A549 (cell line): ENCODE measurements around the gene ACAD9. TPM values are rescaled to one million over a fixed set of nuclear protein-coding genes. Genes with fewer than 3 reads are reported as not detected.
"Not testable (repeated sequence)": the region's sequence is repeated elsewhere in the genome, so short reads cannot be mapped to it uniquely, and the experiment has no call there.

ENCODE experiments used
- ATAC-seq, 2 experiments: fragments of 200-7000 bp in 1 of 2; fragments of >200 bp in 1 of 2; cut with Nextera tagmentation in 1 of 2; cut with Tn5 transposase in 1 of 2; 3 replicates each; pipeline versions ENCODE4 v1.8.0 to v1.9.1; 2018 to 2020; ENCODE audit warnings: mild to moderate bottlenecking in 1 of 2, moderate library complexity in 1 of 2
- CTCF ChIA-PET: fragments of 300-600 bp; sonication (Branson Sonifier 250); formaldehyde crosslinking; extraction: SDS; loops from one replicate; lab custom pipeline; 2021; ENCODE audit warnings: antibody characterized with exemption, inconsistent platforms; lab: Yijun Ruan, JAX
- POLR2A ChIA-PET: fragments of 350-600 bp; formaldehyde crosslinking; extraction: SDS; loops from one replicate; lab custom pipeline; 2021; ENCODE audit warnings: antibody characterized with exemption, inconsistent platforms; lab: Yijun Ruan, JAX
- DNase-seq, 2 experiments: peaks; one replicate each; pipeline versions ENCODE4 v3.0.0 to v3.0.0-alpha.2; 2011 to 2016; ENCODE audit warnings: low read depth in 1 of 2, low spot score in 1 of 2
- FAIRE-seq: peaks from 2 replicates; lab custom pipeline; 2011; peaks lifted over from hg19 to GRCh38; lab: Jason Lieb, UNC
- H3K27ac ChIP-seq, 2 experiments: fragments of >200 bp; sonication (Bioruptor Twin); formaldehyde crosslinking; 3 replicates each; pipeline ENCODE4 v1.5.1; 2016 to 2017
- H3K4me1 ChIP-seq: fragments of >200 bp; sonication (Bioruptor Twin); formaldehyde crosslinking; 3 replicates; pipeline ENCODE4 v1.6.1; 2016
- H3K4me2 ChIP-seq: fragments of >200 bp; sonication (Bioruptor Twin); formaldehyde crosslinking; 3 replicates; pipeline ENCODE4 v1.6.1; 2016
- H3K4me3 ChIP-seq: fragments of >200 bp; sonication (Bioruptor Twin); formaldehyde crosslinking; 3 replicates; pipeline ENCODE4 v1.5.1; 2016
- H3K9me3 ChIP-seq: fragments of >200 bp; sonication (Bioruptor Twin); formaldehyde crosslinking; 3 replicates; pipeline ENCODE4 v1.6.1; 2016
- CBX2 ChIP-seq: fragments of 200-600 bp; sonication (generic); IDR thresholded peaks from 2 replicates; pipeline ENCODE4 v1.6.1; 2016; ENCODE audit warnings: low read depth, mild to moderate bottlenecking, borderline replicate concordance
- EP300 ChIP-seq, 2 experiments: fragments of >200 bp; sonication (Bioruptor Twin); formaldehyde crosslinking; IDR thresholded peaks; 2 replicates in 1 of 2; 3 replicates in 1 of 2; pipeline ENCODE4 v1.6.1; 2016 to 2017
- FOSB ChIP-seq: fragments of 250-450 bp; sonication (Bioruptor Pico); IDR thresholded peaks from 2 replicates; pipeline ENCODE4 v1.5.0; 2020; ENCODE audit warnings: mild to moderate bottlenecking, moderate library complexity
- FOSL2 ChIP-seq, 2 experiments: fragments of 450-650 bp in 1 of 2; fragments of >200 bp in 1 of 2; sonication (Bioruptor Twin) in 1 of 2; formaldehyde crosslinking; IDR thresholded peaks; 2 replicates each; pipeline versions ENCODE4 v1.5.0 to v1.6.1; 2016 to 2020; ENCODE audit warnings: mild to moderate bottlenecking in 1 of 2, moderate library complexity in 1 of 2
- FOXS1 ChIP-seq: fragments of 250-450 bp; sonication (Bioruptor Pico); IDR thresholded peaks from 2 replicates; pipeline ENCODE4 v1.5.0; 2020; ENCODE audit warnings: mild to moderate bottlenecking, moderate library complexity
- HEYL ChIP-seq: fragments of 250-450 bp; sonication (Bioruptor Pico); IDR thresholded peaks from 2 replicates; pipeline ENCODE4 v1.8.0; 2021; ENCODE audit warnings: mild to moderate bottlenecking, moderate library complexity
- HOXB5 ChIP-seq: fragments of 250-450 bp; sonication (Bioruptor Pico); IDR thresholded peaks from 2 replicates; pipeline ENCODE4 v1.5.0; 2020; ENCODE audit warnings: mild to moderate bottlenecking, moderate library complexity
- JUNB ChIP-seq: fragments of >200 bp; sonication (Bioruptor Twin); formaldehyde crosslinking; IDR thresholded peaks from 2 replicates; pipeline ENCODE4 v1.6.1; 2016
- KDM1A ChIP-seq: fragments of 200-600 bp; sonication (generic); IDR thresholded peaks from 2 replicates; pipeline ENCODE4 v1.6.1; 2016; ENCODE audit warnings: low read depth, mild to moderate bottlenecking
- MAFK ChIP-seq: fragments of 450-650 bp; IDR thresholded peaks from 2 replicates; pipeline ENCODE4 v1.6.1; 2014; ENCODE audit not compliant: partially characterized antibody
- MYC ChIP-seq: IDR thresholded peaks from 2 replicates; pipeline ENCODE4 v1.6.1; 2012; ENCODE audit warnings: mild to moderate bottlenecking, inconsistent platforms, low read length, improper control_type of control experiment, borderline replicate concordance
- NFE2L2 ChIP-seq: fragments of 150-350 bp; conservative IDR thresholded peaks from 2 replicates; pipeline ENCODE4 v1.6.1; 2014; ENCODE audit warnings: low read length
- PHF8 ChIP-seq: fragments of 200-600 bp; sonication (generic); IDR thresholded peaks from 2 replicates; pipeline ENCODE4 v1.6.1; 2016; ENCODE audit warnings: low read depth, mild to moderate bottlenecking, antibody characterized with exemption, moderate library complexity, borderline replicate concordance
- POLR2AphosphoS2 ChIP-seq: conservative IDR thresholded peaks from 2 replicates; pipeline ENCODE4 v1.6.1; 2012; ENCODE audit warnings: low read length, improper control_type of control experiment, inconsistent platforms
- TP53 ChIP-seq: fragments of 250-450 bp; sonication (Bioruptor Pico); IDR thresholded peaks from 2 replicates; pipeline ENCODE4 v1.5.0; 2021; ENCODE audit warnings: mild to moderate bottlenecking, moderate library complexity
- ZFP36 ChIP-seq: fragments of 450-650 bp; IDR thresholded peaks from 2 replicates; pipeline ENCODE4 v1.6.1; 2014; ENCODE audit warnings: borderline replicate concordance; ENCODE audit not compliant: partially characterized antibody
- WGBS: methylation state at CpG from one replicate; pipeline ENCODE4 v1.1.6; 2017; ENCODE audit errors: missing lambda C conversion rate; 5-methylcytosine and 5-hydroxymethylcytosine counted together
- polyA plus RNA-seq, 4 experiments: library from polyadenylated mRNA; depleted of rRNA in 3 of 4; stranded (reverse); fragments of >200 nt; fragmentation: RNase III in 1 of 4; extraction: RNeasy Plus Mini Kit Qiagen cat#74134 plus additional on column Dnase treatment in 1 of 4; gene quantifications; 2 replicates in 3 of 4; 3 replicates in 1 of 4; pipeline ENCODE4 v1.2.3, GENCODE V29; 2011 to 2017
- TF ChIP-seq, protein P1 (sequence below): fragments of 450-650 bp; IDR thresholded peaks from 2 replicates; pipeline ENCODE4 v1.6.1; 2014; ENCODE audit warnings: antibody characterized with exemption
- TF ChIP-seq, protein P2 (sequence below): fragments of >200 bp; sonication (Bioruptor Twin); formaldehyde crosslinking; IDR thresholded peaks from 2 replicates; pipeline ENCODE4 v1.6.1; 2016
- TF ChIP-seq, protein P3 (sequence below): fragments of 200-600 bp; sonication (generic); IDR thresholded peaks from 2 replicates; pipeline ENCODE4 v1.6.1; 2016; ENCODE audit warnings: antibody characterized with exemption, mild to moderate bottlenecking, moderate library complexity

Gene ACAD9
- polyA plus RNA-seq, 2 of the 4 experiments (the other 2 are of a cell fraction): 26.1 to 29.2 TPM

DNA sequence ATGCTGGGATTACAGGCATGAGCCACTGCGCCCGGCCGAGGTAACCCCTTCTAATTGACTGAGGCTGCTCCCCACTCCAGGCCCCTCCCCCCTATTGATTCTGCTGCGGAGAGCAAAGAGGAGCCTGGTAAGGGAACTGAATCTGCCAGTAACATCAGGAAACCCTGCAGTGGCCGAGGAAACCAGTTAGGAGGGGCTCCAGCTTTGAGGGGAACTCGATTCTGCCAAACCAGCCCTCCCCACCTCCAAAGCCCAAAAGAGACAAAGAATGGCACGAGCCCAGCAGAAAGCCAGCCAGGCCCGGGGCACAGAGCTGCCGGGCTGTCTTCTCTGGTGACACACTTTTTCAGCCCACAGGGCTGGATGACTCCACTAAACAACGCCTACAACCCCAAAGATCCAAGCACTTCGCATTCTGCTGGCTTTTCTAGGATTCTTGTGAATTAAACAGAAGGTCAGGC is 15.0 kb upstream of the ACAD9 start:
- FAIRE-seq: no peak
- CTCF ChIA-PET: interaction anchor here (0.7 to 1.1 kb wide), 3 partner anchors 70 to 255 kb away, joined by 3 to 5 read pairs (median 3); no protein-coding TSS in a partner anchor

DNA sequence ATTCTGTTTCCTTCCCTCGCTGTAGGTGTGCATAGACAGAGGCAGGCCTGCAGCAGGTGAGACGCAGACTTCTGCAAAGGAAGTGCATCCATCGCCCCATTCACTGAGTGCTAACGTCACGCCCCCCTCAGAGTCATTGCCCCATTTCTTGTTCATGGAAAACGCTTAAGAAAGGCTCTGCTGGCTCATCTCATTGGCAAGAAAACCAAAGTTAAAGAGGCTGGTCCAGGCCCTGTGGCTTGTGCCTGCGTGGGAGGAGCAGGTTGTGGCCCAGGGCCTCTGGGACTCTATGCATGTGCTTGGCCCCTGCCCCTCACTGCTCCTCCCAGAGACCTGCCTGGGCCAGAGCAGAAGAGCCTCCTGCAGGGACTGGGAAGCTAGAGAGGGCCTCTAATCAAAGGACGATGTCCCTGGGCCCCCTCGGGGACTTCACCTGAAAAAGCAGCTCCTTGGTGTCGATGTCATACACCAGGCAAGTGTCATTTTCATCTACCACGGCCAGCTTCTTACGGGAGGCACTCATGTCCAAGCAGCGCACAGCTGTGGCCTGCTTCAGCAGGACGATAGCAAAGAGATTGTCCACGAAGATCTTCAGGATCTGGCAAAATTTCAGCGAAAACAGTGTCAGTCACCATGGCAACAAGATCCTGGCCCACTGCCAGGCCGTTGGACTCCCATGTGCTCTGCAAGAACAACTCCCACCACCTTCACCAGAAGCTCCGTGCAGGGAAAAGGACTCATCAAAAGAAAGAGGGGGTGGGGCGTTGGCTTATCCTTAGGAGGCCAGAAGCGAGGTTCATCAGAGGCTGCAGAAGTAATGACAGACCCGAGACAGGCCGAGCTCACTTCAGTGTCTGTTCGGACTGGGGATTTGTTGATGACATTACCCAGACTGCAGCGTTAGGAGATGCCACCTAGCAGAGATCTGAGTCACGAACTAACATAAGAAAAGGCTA is 14.3 kb upstream of the ACAD9 start:
- POLR2A ChIA-PET, ATAC-seq, H3K4me3 ChIP-seq, H3K4me1 ChIP-seq, H3K4me2 ChIP-seq, DNase-seq, H3K27ac ChIP-seq, FAIRE-seq: not testable (repeated sequence)
- peaks cover 13% of the 10 kb centered on the region; the same call in 2 of the 3 replicates for H3K9me3 ChIP-seq
- 71% methylated on average over 17 of the region's 25 CpGs for WGBS
- CTCF ChIA-PET: interaction anchor here (1.0 kb wide), 1 partner anchor 11 kb away, joined by 7 read pairs; no protein-coding TSS in a partner anchor

More for the DNA sequence above, 15.0 kb upstream of the ACAD9 start:
- POLR2A ChIA-PET: no interaction called here
- H3K27ac ChIP-seq: no peak overlapping the region
- 82% methylated on average over 7 of the region's 11 CpGs for WGBS
- TF ChIP-seq TP53 (CRISPR knock-in tag): no peak
- TF ChIP-seq, protein P1, sequence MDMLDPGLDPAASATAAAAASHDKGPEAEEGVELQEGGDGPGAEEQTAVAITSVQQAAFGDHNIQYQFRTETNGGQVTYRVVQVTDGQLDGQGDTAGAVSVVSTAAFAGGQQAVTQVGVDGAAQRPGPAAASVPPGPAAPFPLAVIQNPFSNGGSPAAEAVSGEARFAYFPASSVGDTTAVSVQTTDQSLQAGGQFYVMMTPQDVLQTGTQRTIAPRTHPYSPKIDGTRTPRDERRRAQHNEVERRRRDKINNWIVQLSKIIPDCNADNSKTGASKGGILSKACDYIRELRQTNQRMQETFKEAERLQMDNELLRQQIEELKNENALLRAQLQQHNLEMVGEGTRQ: no peak
- TF ChIP-seq EP300 (IDR thresholded peaks at IDR 0.05): no peak
- TF ChIP-seq HOXB5 (CRISPR knock-in tag): no peak
- TF ChIP-seq PHF8: no peak
- TF ChIP-seq, protein P2, sequence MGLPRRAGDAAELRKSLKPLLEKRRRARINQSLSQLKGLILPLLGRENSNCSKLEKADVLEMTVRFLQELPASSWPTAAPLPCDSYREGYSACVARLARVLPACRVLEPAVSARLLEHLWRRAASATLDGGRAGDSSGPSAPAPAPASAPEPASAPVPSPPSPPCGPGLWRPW: no peak
- no peak for TF ChIP-seq JUNB
- TF ChIP-seq CBX2: no peak
- TF ChIP-seq POLR2AphosphoS2: no peak
- TF ChIP-seq MYC: no peak
- no peak for TF ChIP-seq HEYL (CRISPR knock-in tag)
- no peak for ATAC-seq
- no peak for DNase-seq
- H3K4me1 ChIP-seq: no peaks in the 10 kb centered on the region
- no peak overlapping the region for H3K4me3 ChIP-seq
- H3K4me2 ChIP-seq: no peak overlapping the region
- H3K9me3 ChIP-seq: peaks cover 21% of the 10 kb centered on the region

DNA sequence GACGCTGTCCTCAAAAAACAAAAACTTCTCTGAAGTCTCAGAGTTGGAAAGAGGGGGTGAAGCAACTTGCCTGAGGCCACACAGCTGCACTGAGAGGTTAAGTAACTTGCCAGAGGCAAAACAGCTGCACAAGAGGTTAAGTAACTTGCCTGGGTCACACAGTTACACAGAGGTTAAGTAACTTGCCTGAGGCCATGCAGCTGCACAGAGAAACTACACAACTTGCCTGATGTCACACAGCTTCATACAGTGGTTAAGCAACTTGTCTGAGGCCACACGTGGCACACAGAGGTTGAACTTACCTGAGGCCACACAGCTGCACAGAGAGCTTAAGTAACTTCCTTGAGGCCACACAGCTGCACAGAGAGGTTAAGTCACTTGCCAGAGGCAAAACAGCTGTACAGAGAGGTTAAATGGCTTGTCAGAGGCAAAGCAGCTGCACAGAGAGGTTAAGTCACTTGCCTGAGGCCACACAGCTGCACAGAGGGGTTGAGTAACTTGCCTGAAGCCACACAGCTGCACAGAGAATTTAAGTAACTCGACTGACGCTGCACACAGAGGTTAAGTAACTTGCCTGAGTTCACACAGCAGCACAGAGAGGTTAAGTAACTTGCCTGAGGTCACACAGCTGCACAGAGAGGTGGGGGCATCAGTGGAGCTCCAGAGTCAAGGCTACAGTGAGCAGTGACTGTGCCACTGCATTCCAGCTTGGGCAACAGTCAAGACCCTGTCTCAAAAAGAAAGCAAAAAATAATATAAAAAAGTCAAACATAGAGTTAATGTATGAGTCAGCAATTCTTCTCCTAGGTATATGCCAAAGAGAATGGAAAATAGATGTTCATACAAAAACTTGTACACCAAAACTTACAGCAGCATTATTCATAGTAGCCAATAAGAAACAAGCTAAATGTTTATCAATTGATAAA is 12.0 kb upstream of the ACAD9 start:
- no peak overlapping the region for H3K4me3 ChIP-seq
- H3K4me2 ChIP-seq: no peak overlapping the region
- no peak overlapping the region for H3K27ac ChIP-seq
- WGBS: 82% methylated on average over 4 of the region's 4 CpGs
- H3K9me3 ChIP-seq: no peaks in the 10 kb centered on the region
- no peaks in the 10 kb centered on the region for H3K4me1 ChIP-seq
- CTCF ChIA-PET: no interaction called here
- FAIRE-seq (no peak), DNase-seq (no peak), ATAC-seq (no peak)
- TF ChIP-seq FOSL2 (IDR thresholded peaks at IDR 0.05): no peak
- no peak for TF ChIP-seq FOSL2 (CRISPR knock-in tag; IDR thresholded peaks at IDR 0.05)
- peak; percentile 94 for TF ChIP-seq ZFP36
- TF ChIP-seq, protein P3, sequence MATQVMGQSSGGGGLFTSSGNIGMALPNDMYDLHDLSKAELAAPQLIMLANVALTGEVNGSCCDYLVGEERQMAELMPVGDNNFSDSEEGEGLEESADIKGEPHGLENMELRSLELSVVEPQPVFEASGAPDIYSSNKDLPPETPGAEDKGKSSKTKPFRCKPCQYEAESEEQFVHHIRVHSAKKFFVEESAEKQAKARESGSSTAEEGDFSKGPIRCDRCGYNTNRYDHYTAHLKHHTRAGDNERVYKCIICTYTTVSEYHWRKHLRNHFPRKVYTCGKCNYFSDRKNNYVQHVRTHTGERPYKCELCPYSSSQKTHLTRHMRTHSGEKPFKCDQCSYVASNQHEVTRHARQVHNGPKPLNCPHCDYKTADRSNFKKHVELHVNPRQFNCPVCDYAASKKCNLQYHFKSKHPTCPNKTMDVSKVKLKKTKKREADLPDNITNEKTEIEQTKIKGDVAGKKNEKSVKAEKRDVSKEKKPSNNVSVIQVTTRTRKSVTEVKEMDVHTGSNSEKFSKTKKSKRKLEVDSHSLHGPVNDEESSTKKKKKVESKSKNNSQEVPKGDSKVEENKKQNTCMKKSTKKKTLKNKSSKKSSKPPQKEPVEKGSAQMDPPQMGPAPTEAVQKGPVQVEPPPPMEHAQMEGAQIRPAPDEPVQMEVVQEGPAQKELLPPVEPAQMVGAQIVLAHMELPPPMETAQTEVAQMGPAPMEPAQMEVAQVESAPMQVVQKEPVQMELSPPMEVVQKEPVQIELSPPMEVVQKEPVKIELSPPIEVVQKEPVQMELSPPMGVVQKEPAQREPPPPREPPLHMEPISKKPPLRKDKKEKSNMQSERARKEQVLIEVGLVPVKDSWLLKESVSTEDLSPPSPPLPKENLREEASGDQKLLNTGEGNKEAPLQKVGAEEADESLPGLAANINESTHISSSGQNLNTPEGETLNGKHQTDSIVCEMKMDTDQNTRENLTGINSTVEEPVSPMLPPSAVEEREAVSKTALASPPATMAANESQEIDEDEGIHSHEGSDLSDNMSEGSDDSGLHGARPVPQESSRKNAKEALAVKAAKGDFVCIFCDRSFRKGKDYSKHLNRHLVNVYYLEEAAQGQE: no peak
- no peak; the same call in 1 of the 2 replicates for TF ChIP-seq KDM1A
- no peak for TF ChIP-seq FOSB (CRISPR knock-in tag)
- no peak for TF ChIP-seq FOXS1 (CRISPR knock-in tag)
- TF ChIP-seq NFE2L2: no peak
- peak; percentile 93 for TF ChIP-seq MAFK
- no peak for TF ChIP-seq EP300 (IDR thresholded peaks at IDR 0.05)
- POLR2A ChIA-PET: interaction anchor here (1.3 kb wide), 1 partner anchor 12 kb away, joined by 5 read pairs; the partner anchor contains the start of gene ACAD9
